IPS DF 4.7 (cell line): ENCODE data around the gene KIN.
"Not testable (repeated sequence)": the region's sequence is repeated elsewhere in the genome, so short reads cannot be mapped to it uniquely, and the experiment has no call there.

Experiments used
- DNase-seq: peaks from one replicate; pipeline ENCODE4 v3.0.0-alpha.2; 2013; ENCODE audit warnings: low spot score; ENCODE audit errors: extremely low read depth

Gene KIN

DNA sequence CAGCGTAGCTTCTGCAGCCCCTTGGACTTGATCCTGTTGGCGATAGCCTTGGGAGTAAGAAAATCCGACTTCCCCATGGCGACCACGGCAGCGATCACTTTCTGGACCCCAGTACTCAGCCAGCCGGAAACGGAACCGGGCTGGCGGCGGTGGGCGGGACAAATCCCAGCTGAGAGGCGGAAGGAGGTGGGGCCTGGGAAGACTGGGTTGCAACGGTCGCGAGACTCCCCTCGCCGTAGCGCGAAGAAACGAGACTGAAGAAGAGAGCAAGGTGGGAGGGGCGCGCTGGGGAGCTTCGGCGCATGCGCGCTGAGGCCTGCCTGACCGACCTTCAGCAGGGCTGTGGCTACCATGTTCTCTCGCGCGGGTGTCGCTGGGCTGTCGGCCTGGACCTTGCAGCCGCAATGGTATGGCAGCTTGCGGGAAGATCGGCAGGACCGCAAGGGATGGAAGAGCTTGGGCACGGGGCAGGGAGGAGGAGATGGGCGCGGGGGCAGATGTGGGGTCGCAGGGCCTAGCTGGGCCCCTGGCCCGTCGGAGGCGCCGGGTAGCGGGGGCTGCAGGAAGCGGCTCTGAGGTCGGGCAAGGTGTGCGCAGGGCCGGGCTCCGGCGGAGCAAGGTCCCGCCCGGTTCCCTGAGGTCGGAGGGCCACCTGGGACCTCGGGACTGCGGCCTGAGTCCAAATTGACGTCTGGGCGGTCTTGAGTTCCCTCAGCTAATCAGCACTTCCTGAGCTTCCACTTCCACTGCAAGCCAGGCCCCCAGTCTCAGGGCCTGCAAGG is at the start of gene KIN, which contains the start of gene ATP5F1C:
TSS of gene KIN (minus strand) at position 137 of the 782 bp plus-strand sequence. CDS start at position 77, 60 bp downstream.
TSS of gene ATP5F1C (plus strand) at position 321 of the 782 bp plus-strand sequence. CDS start at position 352, 31 bp downstream.
- peak; percentile 62 for DNase-seq

GRCh38 chr10:7836571-7836970 is 48.8 kb upstream of the KIN start:
- no peak for DNase-seq

GRCh38 chr10:7834262-7834661 is 46.5 kb upstream of the KIN start:
- no peak for DNase-seq

DNA sequence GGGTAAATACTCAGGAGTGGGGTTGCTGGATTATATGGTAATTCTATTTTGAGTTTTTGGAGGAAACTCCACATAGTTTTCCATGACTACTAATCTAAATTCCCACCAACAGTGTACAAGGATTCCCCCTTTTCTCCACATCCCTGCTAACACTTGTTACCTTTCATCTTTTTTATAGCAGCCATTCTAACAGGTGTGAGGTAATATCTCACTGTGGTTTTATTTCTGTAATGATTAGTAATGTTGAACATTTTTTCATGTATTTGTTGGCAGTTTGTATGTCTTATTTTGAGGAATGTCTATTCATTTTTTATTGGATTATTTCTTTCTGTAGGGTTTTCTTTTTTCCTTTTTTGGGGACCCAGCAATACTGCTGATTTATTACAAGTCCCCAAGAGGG is 45.4 kb upstream of the KIN start:
- DNase-seq: no peak

- no peak for DNase-seq
These were observed 44.3 kb upstream of the KIN start for GRCh38 chr10:7832060-7832459.

- no peak for DNase-seq
These were observed 41.6 kb upstream of the KIN start for GRCh38 chr10:7829289-7829834.

- no peak for DNase-seq
These were observed 39.2 kb upstream of the KIN start for GRCh38 chr10:7826971-7827370.

- DNase-seq: no peak
These were observed 36.5 kb upstream of the KIN start for GRCh38 chr10:7824251-7824650.

- no peak for DNase-seq
These were observed 31.3 kb upstream of the KIN start for GRCh38 chr10:7819121-7819460.

- DNase-seq: peak; percentile 66
These were observed 30.7 kb upstream of the KIN start, which contains the start of gene TAF3 for GRCh38 chr10:7818295-7819120. Gene TAF3 (plus strand): TSS chr10:7818505. CDS start chr10:7818710, 205 bp downstream.

GRCh38 chr10:7817984-7818294 is 30.1 kb upstream of the KIN start:
- no peak for DNase-seq

- no peak for DNase-seq
These were observed 29.8 kb upstream of the KIN start for GRCh38 chr10:7817576-7817975.

DNA sequence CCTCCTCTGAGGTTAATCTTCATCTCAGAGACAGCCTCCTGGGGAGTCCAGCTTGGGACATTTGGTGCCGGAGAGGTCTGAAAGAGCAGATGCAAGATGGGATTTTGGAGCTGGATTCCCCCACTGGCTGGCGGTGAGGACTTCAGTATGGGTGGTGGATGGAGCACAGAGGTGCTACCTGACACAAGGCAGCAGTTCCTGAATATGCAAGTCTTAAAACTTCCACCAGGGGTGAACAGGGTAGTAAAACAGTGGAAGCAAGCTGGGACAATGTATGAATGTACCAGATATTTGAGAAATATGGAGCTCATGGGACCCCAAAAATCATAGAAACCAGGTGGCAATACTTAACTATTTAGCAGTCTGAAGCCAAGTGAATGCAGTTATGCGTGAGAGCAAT is 25.7 kb upstream of the KIN start:
- no peak for DNase-seq

DNA sequence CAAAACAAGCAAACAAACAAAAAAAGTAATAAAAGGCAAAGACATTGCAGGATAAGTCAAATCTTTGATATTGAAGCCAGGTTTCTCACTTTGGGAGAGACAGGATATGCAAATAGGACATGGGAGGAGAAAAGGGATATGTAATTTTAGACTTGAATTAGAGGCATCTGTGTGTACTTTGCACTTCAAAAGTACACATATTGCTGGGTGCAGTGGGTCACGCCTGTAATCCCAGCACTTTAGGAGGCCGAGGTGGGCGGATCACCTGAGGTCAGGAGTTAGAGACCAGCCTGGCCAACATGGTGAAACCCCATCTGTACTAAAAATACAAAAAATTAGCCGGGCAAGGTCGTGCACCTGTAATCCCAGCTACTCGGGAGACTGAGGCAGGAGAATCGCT is 23.9 kb upstream of the KIN start:
- not testable (repeated sequence) for DNase-seq

DNA sequence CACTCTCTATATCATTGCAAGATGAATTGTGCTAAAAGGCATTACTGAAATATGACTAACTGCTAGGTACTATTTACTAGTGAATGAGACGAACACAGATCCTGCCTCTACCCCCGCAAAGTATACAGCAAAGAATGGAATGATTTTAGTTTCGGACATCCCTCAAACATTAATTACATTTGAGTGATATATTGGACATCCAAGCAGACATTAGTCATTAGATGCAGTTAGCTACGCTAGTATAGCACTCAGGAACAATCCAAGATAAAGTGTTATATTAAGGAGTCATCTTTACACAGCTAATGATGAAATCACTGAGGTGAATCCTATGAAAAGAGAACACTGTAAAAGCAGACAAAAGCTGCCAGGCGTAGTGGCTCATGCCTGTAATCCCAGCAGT is 23.2 kb upstream of the KIN start:
- no peak for DNase-seq

GRCh38 chr10:7810443-7810842 is 22.6 kb upstream of the KIN start:
- DNase-seq: no peak

DNA sequence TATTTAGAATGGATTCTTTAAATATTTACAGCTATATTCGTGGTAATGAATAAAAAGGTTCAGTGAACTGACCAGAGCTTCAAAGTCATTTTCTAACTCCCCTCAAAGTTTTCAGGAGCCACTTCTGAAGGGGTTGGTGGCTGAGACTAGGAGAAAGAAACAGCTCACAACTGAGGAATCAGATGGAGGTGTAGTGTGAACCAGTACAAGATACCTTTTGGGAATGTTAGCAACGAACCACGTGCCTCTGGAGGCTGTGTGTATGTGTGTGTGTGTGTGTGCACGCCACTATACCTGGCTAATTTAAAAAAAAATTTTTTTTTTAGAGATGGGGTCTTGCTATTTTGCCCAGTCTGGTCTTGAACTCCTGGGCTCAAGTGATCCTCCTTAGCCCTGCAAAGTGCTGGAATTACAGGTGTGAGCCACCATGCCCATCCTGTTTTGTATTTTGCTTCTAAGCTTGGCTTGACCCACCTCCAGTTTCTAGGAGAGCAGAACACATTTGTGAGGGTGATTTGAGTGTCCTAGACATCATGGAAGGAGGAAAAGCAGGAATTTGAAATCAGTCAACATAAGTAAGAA is 21.0 kb upstream of the KIN start:
- DNase-seq: no peak

DNA sequence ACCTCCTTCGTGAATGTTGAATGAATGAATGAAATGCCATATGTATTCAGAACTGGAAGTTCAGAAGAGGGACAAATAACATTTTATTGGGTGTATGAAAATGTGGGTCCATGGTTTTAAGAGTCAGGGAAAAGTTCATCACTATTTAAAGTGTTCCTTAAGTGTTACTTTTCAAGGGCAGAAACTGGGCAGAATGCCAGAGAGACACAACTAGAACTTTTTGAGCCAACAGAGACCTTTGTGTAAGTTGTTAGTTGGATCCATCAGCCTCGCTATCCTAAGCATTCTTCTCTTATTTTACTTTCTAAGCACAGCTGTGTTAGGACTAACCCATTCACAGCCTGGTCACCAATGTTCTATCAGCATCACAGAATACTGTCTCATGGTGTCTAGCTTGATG is 16.9 kb upstream of the KIN start:
- no peak for DNase-seq

DNA sequence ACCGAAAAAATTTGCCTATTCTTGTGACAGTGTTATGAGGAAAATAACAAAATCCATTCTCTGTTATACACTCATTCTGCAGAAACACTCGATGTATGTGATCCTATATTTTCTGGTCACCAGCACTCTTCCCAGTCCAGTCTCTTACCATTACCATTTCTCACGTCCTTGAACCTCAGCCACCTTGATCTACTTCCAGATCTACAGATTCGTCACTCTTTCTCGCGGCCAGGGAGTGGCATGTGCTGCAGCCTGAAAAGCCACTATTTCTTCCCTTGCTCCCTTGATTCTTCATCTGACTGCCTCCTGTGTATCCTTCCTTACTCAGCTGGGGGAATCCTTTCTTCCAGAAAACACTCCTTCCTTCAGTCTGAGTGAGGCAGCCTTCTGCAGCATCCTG is 16.4 kb upstream of the KIN start:
- no peak for DNase-seq

DNA sequence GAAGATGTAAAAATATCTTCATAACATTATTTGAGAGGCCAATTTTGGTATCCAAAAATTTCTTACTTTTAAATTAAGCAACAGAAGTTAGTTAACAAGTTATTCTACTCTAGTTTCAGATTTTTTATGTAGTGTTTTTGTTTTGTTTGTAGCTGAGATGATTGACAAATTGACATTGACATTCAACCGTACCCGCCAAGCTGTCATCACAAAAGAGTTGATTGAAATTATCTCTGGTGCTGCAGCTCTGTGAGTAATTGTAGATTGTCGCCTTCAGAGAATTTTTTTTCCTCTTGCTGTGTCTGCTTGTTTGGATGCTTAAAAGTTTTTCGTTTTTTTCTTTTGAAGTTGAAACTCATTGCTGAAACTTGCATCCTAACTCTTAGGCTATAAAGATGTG is 14.8 kb upstream of the KIN start:
- no peak for DNase-seq

DNA sequence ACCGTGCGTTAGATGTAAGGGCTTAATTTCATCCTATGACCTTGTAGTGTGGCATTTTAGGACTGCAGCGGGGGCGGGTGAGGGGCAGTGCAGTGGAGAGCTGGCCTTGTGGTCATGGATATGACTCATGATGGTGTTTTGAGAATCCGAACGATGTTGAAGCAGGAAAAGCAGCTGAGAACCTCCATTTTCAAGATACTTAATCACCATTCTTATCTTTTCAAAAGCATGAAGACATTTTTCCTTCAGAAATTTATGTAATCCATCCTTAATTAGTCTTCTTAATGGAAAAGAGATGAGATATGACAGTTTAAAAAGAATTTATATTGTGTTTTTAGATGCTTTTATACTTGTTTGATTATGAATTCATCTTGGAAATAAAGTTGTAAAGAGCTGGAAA is 9.8 kb upstream of the KIN start:
- no peak for DNase-seq

DNA sequence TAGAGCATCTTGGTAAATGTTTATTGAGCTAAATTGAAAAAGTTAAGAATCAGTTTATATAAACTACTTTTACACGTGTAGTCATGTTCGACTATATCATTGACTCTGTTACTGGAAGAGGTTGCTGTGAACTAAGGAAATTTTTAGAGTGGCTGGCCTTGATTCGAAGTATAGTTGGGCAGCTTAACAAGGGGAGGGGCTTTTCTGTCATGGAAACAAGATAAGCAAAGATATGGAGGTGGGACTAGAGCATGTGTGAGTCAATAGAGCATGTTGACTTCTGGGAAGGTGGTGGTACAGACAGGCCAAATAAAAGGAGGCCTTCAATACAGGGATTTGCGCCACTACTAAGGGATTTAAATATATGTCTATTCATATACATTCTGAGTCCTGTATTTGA is 7.8 kb upstream of the KIN start:
- no peak for DNase-seq
